K562 (cell line): ENCODE data around the gene RASL10B. TPM values are rescaled to one million over a fixed set of nuclear protein-coding genes. Genes with fewer than 3 reads are reported as not detected.

ENCODE experiments used
- ARHGAP35 ChIP-seq: fragments of 450-650 bp; IDR thresholded peaks from 2 replicates; pipeline ENCODE4 v1.6.1; 2018; ENCODE audit not compliant: partially characterized antibody
- CBFA2T2 ChIP-seq: fragments of 450-650 bp; conservative IDR thresholded peaks from 2 replicates; pipeline ENCODE4 v1.6.1; 2017; ENCODE audit warnings: mild to moderate bottlenecking
- CREB1 ChIP-seq, 2 experiments: sonication (generic) in 1 of 2; formaldehyde crosslinking in 1 of 2; IDR thresholded peaks; 2 replicates each; pipeline versions ENCODE4 v1.6.1 to v1.8.0; 2012 to 2022; ENCODE audit warnings: inconsistent platforms in 1 of 2, mild to moderate bottlenecking in 1 of 2, missing genetic modification reagents in 1 of 2, moderate library complexity in 1 of 2
- ETS2 ChIP-seq: IDR thresholded peaks from 2 replicates; pipeline ENCODE4 v1.6.1; 2016; ENCODE audit warnings: borderline replicate concordance, missing genetic modification characterization, mild to moderate bottlenecking, moderate library complexity, missing compliant biosample characterization; ENCODE audit not compliant: poor library complexity, severe bottlenecking
- EZH2 ChIP-seq: IDR thresholded peaks from 2 replicates; pipeline ENCODE4 v1.6.1; 2012; ENCODE audit warnings: low read depth, mild to moderate bottlenecking, inconsistent platforms, low read length, borderline replicate concordance
- MAZ ChIP-seq, 2 experiments: fragments of 450-650 bp in 1 of 2; sonication (generic) in 1 of 2; formaldehyde crosslinking; IDR thresholded peaks in 1 of 2; conservative IDR thresholded peaks in 1 of 2; 2 replicates each; pipeline versions ENCODE4 v1.4.0 to v1.5.0; 2020; ENCODE audit warnings: mild to moderate bottlenecking in 1 of 2, missing genetic modification reagents in 1 of 2
- MCM7 ChIP-seq, 2 experiments: fragments of 450-650 bp; IDR thresholded peaks; 2 replicates each; pipeline ENCODE4 v1.6.1; 2016 to 2018
- NCOR1 ChIP-seq: fragments of 450-650 bp; IDR thresholded peaks from 2 replicates; pipeline ENCODE4 v1.6.1; 2016; ENCODE audit warnings: mild to moderate bottlenecking, moderate library complexity
- PTTG1 ChIP-seq: fragments of 450-650 bp; IDR thresholded peaks from 2 replicates; pipeline ENCODE4 v1.6.1; 2016; ENCODE audit warnings: low read depth, mild to moderate bottlenecking, missing genetic modification characterization, missing compliant biosample characterization
- SAP30 ChIP-seq: fragments of 200-600 bp; sonication (generic); IDR thresholded peaks from 2 replicates; pipeline ENCODE4 v1.6.1; 2012; ENCODE audit warnings: borderline replicate concordance, low read depth, mild to moderate bottlenecking, moderate library complexity, low read length, control low read depth, inconsistent platforms; ENCODE audit not compliant: insufficient read depth, poor library complexity, severe bottlenecking
- SPI1 ChIP-seq: IDR thresholded peaks from 2 replicates; pipeline ENCODE4 v1.6.1; 2011; ENCODE audit warnings: low read depth, low read length, control low read depth, borderline replicate concordance
- TBL1XR1 ChIP-seq, 2 experiments: IDR thresholded peaks; 2 replicates each; pipeline ENCODE4 v1.6.1; 2012; ENCODE audit warnings: improper control_type of control experiment in 2 of 2, low read length in 2 of 2, mild to moderate bottlenecking in 1 of 2
- ZFP36 ChIP-seq: fragments of 150-350 bp; IDR thresholded peaks from 2 replicates; pipeline ENCODE4 v1.6.1; 2018; ENCODE audit warnings: low read length, low read depth; ENCODE audit not compliant: partially characterized antibody
- ZNF121 ChIP-seq: sonication (generic); formaldehyde crosslinking; conservative IDR thresholded peaks from 2 replicates; pipeline ENCODE4 v1.8.0; 2022; ENCODE audit warnings: missing genetic modification reagents
- ZNF197 ChIP-seq: fragments of 200-800 bp; sonication (Bioruptor generic); IDR thresholded peaks from 2 replicates; pipeline ENCODE4 v1.6.1; 2016; ENCODE audit warnings: low read depth, missing genetic modification characterization, missing compliant biosample characterization
- ZNF584 ChIP-seq: fragments of 200-800 bp; sonication (Bioruptor generic); IDR thresholded peaks from 2 replicates; pipeline ENCODE4 v1.6.1; 2016; ENCODE audit warnings: low read depth, mild to moderate bottlenecking, missing genetic modification characterization, missing compliant biosample characterization
- ZNF695 ChIP-seq: fragments of 450-650 bp; formaldehyde crosslinking; IDR thresholded peaks from 2 replicates; pipeline ENCODE4 v1.4.0; 2020; ENCODE audit warnings: mild to moderate bottlenecking, moderate library complexity
- ZNF830 ChIP-seq: fragments of 250-450 bp; sonication (Bioruptor Pico); IDR thresholded peaks from 2 replicates; pipeline ENCODE4 v1.5.0; 2021; ENCODE audit warnings: mild to moderate bottlenecking
- polyA plus RNA-seq, 8 experiments: library from polyadenylated mRNA; depleted of rRNA in 4 of 8; stranded (reverse) in 5 of 8; unstranded in 3 of 8; fragments of >200 nt; fragmentation: Nextera tagmentation in 2 of 8; fragmentation: Illumina TruSeq in 1 of 8; extraction: Ambion mirVana in 2 of 8; extraction: Trizol in 1 of 8; gene quantifications; 2 replicates each; pipeline versions ENCODE4 v1.2.1 to v1.2.3, GENCODE V29; 2011 to 2014; ENCODE audit warnings: inconsistent platforms in 1 of 8, missing spikeins in 1 of 8
- total RNA-seq, 7 experiments: library from RNA; depleted of rRNA in 6 of 7; stranded (reverse); fragments of >200 nt in 6 of 7; fragmentation: Illumina TruSeq in 2 of 7; extraction: Trizol in 2 of 7; gene quantifications; 2 replicates each; pipeline versions ENCODE4 v1.2.1 to v1.2.3, GENCODE V29; 2011 to 2021; ENCODE audit warnings: low replicate concordance in 1 of 7
- TF ChIP-seq, protein P1 (sequence below): sonication (generic); formaldehyde crosslinking; IDR thresholded peaks from 2 replicates; pipeline ENCODE4 v1.8.0; 2022; ENCODE audit warnings: missing genetic modification reagents, mild to moderate bottlenecking, borderline replicate concordance
- TF ChIP-seq, protein P2 (sequence below): sonication (generic); formaldehyde crosslinking; IDR thresholded peaks from 2 replicates; pipeline ENCODE4 v1.8.1; 2023; ENCODE audit warnings: mild to moderate bottlenecking, missing genetic modification reagents, moderate library complexity
- TF ChIP-seq, protein P3 (sequence below): fragments of 450-650 bp; conservative IDR thresholded peaks from 2 replicates; pipeline ENCODE4 v1.6.1; 2016; ENCODE audit warnings: missing genetic modification characterization, low read depth, mild to moderate bottlenecking, missing compliant biosample characterization, moderate library complexity
- TF ChIP-seq, protein P4 (sequence below): sonication (generic); formaldehyde crosslinking; IDR thresholded peaks from 2 replicates; pipeline ENCODE4 v1.8.0; 2022; ENCODE audit warnings: mild to moderate bottlenecking, missing genetic modification reagents

The RASL10B gene
- total and polyA plus RNA-seq, 9 of the 15 experiments (the other 6 are each of a cell fraction or from before 2014, with no cell fraction given): 0.04 to 0.31 (median 0.14) TPM; not detected in 2

- TF ChIP-seq, protein P1, sequence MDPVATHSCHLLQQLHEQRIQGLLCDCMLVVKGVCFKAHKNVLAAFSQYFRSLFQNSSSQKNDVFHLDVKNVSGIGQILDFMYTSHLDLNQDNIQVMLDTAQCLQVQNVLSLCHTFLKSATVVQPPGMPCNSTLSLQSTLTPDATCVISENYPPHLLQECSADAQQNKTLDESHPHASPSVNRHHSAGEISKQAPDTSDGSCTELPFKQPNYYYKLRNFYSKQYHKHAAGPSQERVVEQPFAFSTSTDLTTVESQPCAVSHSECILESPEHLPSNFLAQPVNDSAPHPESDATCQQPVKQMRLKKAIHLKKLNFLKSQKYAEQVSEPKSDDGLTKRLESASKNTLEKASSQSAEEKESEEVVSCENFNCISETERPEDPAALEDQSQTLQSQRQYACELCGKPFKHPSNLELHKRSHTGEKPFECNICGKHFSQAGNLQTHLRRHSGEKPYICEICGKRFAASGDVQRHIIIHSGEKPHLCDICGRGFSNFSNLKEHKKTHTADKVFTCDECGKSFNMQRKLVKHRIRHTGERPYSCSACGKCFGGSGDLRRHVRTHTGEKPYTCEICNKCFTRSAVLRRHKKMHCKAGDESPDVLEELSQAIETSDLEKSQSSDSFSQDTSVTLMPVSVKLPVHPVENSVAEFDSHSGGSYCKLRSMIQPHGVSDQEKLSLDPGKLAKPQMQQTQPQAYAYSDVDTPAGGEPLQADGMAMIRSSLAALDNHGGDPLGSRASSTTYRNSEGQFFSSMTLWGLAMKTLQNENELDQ: no peak
- peak; percentile 54; the same call in 1 of the 2 replicates for TF ChIP-seq ZNF197 (CRISPR knock-in tag)
- no peak for TF ChIP-seq ZNF830 (CRISPR knock-in tag)
- TF ChIP-seq TBL1XR1 (IDR thresholded peaks at IDR 0.05; ENCODE audit: low read length in 2 of 2): no peak
- TF ChIP-seq ZNF695 (CRISPR knock-in tag): no peak
- no peak for TF ChIP-seq CREB1 (IDR thresholded peaks at IDR 0.05)
- no peak for TF ChIP-seq CREB1 (CRISPR knock-in tag; IDR thresholded peaks at IDR 0.05)
- TF ChIP-seq, protein P2, sequence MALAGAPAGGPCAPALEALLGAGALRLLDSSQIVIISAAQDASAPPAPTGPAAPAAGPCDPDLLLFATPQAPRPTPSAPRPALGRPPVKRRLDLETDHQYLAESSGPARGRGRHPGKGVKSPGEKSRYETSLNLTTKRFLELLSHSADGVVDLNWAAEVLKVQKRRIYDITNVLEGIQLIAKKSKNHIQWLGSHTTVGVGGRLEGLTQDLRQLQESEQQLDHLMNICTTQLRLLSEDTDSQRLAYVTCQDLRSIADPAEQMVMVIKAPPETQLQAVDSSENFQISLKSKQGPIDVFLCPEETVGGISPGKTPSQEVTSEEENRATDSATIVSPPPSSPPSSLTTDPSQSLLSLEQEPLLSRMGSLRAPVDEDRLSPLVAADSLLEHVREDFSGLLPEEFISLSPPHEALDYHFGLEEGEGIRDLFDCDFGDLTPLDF: no peak
- TF ChIP-seq, protein P3, sequence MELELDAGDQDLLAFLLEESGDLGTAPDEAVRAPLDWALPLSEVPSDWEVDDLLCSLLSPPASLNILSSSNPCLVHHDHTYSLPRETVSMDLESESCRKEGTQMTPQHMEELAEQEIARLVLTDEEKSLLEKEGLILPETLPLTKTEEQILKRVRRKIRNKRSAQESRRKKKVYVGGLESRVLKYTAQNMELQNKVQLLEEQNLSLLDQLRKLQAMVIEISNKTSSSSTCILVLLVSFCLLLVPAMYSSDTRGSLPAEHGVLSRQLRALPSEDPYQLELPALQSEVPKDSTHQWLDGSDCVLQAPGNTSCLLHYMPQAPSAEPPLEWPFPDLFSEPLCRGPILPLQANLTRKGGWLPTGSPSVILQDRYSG (tag): no peak
- TF ChIP-seq NCOR1: no peak
- TF ChIP-seq MAZ (CRISPR knock-in tag; conservative IDR thresholded peaks at IDR 0.05 in 1 of 2, IDR thresholded peaks at IDR 0.05 in 1 of 2): 0 out of 4 replicates have a peak, but pooled peaks of 1 of the 2 experiments have one; percentile 22
- TF ChIP-seq EZH2: no peak
- TF ChIP-seq, protein P4, sequence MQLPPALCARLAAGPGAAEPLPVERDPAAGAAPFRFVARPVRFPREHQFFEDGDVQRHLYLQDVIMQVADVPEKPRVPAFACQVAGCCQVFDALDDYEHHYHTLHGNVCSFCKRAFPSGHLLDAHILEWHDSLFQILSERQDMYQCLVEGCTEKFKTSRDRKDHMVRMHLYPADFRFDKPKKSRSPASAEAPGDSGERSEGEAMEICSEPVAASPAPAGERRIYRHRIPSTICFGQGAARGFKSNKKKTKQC: no peak
- no peak for TF ChIP-seq MCM7 (IDR thresholded peaks at IDR 0.05)
- no peak for TF ChIP-seq ARHGAP35
- peak; percentile 73 for TF ChIP-seq SPI1
- TF ChIP-seq PTTG1 (tag): no peak
- TF ChIP-seq CBFA2T2: no peak
- TF ChIP-seq ZNF584 (CRISPR knock-in tag): no peak
- TF ChIP-seq ETS2 (tag): no peak
- no peak for TF ChIP-seq ZFP36
- TF ChIP-seq SAP30: no peak
- TF ChIP-seq ZNF121 (CRISPR knock-in tag): peak; percentile 77
These were observed 12.3 kb downstream of the RASL10B start (continued) for GRCh38 chr17:35743626-35744328.
